Activated T-cell treated with anti-CD3 and anti-CD28 coated beads for 4 hours (primary cell): ENCODE results near the gene RTN4RL2.
A peak's percentile ranks its signal among the peaks of the same experiment; 100 is the strongest.

Experiments used
- DNase-seq: peaks from one replicate; pipeline ENCODE4 v3.0.0-alpha.2; 2020

Gene RTN4RL2

GRCh38 chr11:57463671-57464538, 3.6 kb downstream of the RTN4RL2 start:
- no peak for DNase-seq

DNA sequence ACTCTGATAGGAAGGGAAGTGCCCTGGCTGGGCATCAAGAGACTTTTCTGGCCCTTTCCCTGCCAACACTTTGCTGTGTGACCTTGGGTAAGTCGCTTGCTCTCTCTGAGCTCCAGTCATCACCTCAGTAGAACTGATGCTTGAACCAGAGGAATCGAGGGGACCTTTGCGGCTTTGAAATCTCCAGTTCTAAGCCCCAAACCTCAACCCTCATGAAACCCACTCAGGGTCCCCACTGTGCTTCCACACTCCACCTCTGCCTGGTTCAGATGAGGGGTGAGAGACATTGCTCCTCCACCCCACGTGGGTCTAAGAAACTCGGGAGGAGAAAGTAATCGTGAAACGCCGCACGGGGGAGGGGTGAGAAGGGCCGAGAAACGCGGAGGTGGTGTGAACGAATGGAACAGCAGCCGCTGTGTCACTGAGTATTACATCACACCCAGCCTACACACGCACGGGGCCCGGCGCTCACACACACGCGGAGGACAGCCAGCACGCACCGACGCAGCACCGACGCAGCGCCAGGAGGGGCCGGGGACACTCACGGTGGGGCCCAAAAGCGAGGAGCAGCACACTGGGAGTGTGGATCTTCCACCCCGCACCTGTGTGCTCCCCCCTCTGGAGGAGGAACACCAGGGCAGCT, 4.3 kb downstream of the RTN4RL2 start:
- DNase-seq, result no peak

GRCh38 chr11:57466680-57467079, 6.4 kb downstream of the RTN4RL2 start:
- DNase-seq, result no peak

DNA sequence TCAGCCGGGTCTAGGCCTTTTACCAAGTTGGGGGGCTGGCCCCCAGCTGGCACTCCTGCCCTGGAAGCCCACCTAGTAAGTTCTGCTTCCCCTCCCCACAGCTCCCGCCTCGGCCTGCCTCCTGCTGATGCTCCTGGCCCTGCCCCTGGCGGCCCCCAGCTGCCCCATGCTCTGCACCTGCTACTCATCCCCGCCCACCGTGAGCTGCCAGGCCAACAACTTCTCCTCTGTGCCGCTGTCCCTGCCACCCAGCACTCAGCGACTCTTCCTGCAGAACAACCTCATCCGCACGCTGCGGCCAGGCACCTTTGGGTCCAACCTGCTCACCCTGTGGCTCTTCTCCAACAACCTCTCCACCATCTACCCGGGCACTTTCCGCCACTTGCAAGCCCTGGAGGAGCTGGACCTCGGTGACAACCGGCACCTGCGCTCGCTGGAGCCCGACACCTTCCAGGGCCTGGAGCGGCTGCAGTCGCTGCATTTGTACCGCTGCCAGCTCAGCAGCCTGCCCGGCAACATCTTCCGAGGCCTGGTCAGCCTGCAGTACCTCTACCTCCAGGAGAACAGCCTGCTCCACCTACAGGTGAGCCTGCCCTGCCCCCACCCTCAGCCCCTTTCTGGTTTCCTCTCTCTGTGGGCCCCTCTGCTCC, 7.3 kb downstream of the RTN4RL2 start:
- no peak for DNase-seq

- no peak for DNase-seq
Observed at GRCh38 chr11:57468276-57468675, 7.9 kb downstream of the RTN4RL2 start.

GRCh38 chr11:57469268-57469667, 8.9 kb downstream of the RTN4RL2 start:
- no peak for DNase-seq

DNA sequence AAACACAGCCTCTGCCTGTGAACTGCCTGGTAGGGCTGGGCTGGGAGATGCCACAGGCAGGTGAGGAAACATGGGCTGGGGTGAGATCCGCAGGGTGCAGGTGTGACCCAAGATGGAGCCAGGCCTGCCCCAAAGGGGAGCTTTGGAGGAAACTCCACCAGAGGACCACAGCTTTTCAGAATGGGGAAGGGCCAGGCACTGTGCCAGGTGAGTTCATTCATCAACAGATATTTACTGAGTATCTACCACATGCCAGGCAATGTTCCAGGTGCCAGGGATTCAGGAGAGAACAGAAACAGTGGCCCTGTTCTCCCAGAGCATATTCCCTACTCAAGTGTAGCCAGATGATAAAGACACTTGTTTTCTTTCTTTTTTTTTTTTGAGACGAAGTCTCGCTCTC, 11.2 kb downstream of the RTN4RL2 start:
- no peak for DNase-seq

GRCh38 chr11:57473285-57473841, 13.0 kb downstream of the RTN4RL2 start:
- DNase-seq, result no peak

DNA sequence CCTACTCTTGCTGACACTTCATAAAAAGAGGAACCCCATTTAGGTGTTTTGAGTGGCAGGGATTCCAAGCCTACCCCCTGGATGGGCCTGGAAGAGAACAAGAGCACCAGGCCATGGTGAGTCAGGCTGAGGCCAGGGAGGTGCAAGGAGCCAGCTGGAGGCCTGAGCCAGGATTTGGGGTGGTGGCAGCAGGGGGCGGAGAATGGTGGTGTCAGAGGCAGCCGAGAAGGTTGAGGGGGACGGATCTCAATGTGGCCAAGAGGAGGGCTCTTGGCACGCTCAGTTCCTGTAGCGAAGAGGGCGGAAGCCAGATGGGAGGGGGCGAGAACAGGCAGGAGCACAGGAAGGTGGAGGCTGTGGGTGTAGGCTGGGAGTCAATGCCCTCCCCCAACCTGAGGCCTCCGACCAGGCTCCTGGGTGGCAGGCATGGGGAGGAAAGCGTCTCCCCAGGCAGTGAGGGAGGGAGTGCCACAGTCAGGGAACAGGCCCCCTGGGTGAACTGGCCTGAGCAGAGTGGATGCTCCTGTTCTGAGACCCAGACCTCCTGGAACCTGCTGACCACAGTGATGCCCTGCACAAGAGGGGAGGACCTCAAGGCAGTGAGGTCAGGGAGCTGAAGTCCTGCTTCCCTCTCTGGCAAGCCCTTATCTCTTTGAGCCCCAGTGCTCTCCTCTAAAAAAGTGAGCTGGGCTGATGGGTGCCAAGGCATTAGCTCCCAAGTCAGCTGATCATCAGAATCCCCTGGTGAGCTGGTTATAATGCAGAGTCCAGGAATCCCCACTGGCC, 13.9 kb downstream of the RTN4RL2 start:
- DNase-seq, result no peak

DNA sequence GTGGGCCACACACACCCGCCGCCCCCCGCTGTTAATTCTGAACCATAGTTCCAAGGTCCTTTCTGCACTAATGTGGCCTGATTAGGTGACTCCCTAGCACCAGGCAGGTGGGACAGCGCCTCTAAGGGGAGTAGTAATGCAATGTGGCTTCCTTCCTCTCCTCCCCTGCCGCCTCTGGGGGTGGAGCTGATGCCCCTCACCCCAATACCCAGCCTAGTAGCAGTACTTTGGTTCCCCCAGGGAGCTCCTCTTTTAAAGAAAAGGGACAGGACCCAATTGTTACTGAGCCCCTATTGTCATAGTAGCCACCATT, 14.4 kb downstream of the RTN4RL2 start:
- DNase-seq, result no peak

GRCh38 chr11:57475191-57475590, 14.9 kb downstream of the RTN4RL2 start:
- no peak for DNase-seq

- no peak for DNase-seq
Observed at GRCh38 chr11:57475671-57476046, 15.3 kb downstream of the RTN4RL2 start.

DNA sequence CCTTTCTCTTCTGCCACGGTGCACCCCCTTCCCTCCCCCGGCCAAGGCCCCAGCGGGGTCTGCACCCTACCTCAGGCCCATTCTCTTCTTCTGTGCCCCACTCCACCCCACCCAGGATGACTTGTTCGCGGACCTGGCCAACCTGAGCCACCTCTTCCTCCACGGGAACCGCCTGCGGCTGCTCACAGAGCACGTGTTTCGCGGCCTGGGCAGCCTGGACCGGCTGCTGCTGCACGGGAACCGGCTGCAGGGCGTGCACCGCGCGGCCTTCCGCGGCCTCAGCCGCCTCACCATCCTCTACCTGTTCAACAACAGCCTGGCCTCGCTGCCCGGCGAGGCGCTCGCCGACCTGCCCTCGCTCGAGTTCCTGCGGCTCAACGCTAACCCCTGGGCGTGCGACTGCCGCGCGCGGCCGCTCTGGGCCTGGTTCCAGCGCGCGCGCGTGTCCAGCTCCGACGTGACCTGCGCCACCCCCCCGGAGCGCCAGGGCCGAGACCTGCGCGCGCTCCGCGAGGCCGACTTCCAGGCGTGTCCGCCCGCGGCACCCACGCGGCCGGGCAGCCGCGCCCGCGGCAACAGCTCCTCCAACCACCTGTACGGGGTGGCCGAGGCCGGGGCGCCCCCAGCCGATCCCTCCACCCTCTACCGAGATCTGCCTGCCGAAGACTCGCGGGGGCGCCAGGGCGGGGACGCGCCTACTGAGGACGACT, 15.9 kb downstream of the RTN4RL2 start:
- DNase-seq, result peak; percentile 19

- DNase-seq, result no peak
Observed at GRCh38 chr11:57476757-57477506, 16.6 kb downstream of the RTN4RL2 start.

- DNase-seq, result no peak
Observed at GRCh38 chr11:57477507-57478189, 17.3 kb downstream of the RTN4RL2 start.

DNA sequence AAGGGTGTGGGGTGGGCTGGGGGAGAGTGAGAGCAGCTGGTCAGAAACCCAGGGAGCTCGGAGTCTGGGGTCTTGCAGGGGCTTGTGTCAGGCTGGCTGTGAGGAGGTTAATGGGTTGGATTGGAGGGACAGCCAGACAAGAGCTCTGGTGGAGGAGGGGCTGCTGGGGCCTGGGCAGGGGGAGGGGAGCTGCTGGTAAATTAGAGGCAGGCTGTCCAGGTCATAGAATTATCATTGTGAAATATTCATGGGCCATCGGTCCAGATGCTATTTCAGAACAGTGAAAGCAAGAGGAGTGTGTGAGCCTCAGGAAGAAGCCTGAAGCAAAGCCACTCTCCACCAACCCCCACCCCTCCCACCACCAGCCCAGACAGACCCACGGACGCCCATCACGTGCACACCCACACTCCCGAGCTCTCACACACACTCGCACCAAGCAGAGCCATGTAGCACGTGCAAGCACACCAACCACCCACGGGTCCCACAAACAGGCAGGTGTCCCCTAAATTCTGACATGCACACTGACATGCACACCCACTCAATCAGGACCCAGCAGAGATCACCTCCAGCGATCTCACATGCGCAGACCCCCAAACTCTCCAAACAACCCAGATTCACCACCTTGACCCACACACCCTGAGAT, 18.8 kb downstream of the RTN4RL2 start:
- DNase-seq, result no peak

DNA sequence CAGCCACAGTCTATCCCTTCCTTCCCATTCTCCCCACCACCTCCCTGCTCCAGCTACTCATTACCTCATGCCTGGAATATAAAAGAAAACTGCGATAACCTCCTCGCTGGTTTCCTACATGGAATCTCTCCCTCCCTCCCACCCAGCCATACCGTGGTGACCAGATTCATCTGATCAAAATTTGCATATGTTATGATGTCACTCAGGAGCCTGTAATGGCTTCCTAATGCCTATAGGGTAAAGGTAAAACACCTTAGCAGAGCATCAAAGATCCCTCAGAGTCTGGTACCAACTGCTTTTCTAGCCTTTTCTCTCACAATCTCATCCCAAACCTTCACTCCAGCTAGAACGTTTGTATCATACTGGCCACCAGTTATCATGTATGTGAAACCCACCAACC, 19.6 kb downstream of the RTN4RL2 start:
- no peak for DNase-seq

DNA sequence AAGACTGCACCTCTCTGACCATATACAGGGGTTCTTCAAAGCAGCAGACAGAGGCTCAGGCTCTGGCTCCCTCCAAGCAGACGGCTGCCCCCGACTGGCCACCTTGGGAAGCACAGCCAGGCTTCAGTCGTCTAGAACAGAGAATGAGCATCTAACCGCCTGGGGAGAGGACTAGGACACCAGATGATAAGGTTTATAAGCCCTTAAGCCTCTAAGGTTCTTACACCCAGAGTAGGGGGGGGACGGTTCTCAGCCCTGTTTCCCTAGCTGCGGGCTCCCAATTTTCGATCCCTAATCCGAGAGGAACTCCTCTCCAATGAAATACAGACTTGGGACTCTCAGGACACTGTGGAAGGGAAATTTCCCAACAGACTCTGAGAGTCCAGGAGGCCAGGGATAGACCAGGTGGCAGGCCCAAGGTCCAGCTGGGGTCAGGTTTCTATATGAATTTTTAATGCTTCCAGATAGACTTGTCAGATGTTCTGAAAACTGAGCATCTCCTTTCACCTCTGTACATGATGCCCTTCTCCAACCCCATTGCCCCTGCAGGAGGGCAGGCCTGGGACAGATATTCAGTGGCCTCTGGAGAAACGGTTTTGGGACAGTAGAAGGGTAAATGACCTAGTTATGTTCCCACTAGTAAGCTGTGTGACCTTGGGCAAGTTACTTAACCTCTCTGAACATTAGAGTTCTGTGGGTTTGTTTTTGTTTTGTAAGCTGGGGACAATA, 20.2 kb downstream of the RTN4RL2 start:
- DNase-seq, result peak; percentile 63

GRCh38 chr11:57481315-57481714, 21.0 kb downstream of the RTN4RL2 start:
- DNase-seq, result no peak
